GM12873 (cell line): Measurements from ENCODE around the gene BAD.

Source experiments
- TF ChIP-seq, protein P1 (sequence below): IDR thresholded peaks from 2 replicates; pipeline ENCODE4 v1.5.1; 2012; ENCODE audit warnings: low read depth, mild to moderate bottlenecking, moderate library complexity, low read length, control low read depth; ENCODE audit not compliant: insufficient read depth; ENCODE audit errors: missing control alignments

BAD gene

DNA sequence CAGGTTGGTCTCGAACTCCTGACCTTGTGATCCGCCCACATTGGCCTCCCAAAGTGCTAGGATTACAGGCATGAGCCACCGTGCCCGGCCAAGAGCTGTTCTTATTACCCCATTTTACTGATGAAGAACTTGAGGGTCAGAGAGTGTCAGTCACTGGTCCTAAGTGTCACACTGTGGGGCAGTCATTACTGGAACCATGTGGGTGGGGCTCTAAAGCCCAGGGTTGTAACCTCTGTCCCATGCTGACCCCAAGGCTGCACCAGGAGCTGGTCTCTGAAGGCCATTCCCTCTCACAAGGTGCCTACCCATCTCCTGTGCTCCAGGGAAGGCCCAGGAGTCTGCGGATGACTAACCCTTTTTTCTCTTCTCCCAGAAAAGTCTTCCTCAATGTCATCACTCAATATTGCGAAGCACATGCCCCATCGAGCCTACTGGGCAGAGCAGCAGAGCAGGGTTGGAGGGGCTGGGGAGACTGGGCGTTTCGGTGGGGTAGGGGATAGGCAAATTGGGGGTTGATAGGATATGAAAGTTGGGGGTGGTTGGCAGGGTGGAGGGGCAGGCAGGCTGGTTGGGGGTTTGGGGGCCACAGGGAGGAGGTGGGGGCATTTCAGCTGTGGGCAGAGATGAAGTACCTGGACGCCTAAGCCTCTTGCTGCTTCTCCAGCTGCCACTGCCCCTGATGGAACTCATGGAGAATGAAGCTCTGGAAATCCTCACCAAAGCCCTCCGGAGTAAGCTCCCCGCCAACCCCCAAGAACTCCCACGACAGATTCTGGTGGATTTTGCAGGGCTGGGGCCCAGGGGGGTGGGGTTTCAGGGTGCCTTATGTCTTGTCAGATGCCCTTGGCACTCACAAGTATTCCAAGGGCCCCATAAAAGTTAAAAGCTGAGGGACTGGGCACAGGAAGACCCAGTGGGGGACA lies 18.9 kb upstream of the BAD start:
- TF ChIP-seq, protein P1, sequence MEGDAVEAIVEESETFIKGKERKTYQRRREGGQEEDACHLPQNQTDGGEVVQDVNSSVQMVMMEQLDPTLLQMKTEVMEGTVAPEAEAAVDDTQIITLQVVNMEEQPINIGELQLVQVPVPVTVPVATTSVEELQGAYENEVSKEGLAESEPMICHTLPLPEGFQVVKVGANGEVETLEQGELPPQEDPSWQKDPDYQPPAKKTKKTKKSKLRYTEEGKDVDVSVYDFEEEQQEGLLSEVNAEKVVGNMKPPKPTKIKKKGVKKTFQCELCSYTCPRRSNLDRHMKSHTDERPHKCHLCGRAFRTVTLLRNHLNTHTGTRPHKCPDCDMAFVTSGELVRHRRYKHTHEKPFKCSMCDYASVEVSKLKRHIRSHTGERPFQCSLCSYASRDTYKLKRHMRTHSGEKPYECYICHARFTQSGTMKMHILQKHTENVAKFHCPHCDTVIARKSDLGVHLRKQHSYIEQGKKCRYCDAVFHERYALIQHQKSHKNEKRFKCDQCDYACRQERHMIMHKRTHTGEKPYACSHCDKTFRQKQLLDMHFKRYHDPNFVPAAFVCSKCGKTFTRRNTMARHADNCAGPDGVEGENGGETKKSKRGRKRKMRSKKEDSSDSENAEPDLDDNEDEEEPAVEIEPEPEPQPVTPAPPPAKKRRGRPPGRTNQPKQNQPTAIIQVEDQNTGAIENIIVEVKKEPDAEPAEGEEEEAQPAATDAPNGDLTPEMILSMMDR, result no peak

DNA sequence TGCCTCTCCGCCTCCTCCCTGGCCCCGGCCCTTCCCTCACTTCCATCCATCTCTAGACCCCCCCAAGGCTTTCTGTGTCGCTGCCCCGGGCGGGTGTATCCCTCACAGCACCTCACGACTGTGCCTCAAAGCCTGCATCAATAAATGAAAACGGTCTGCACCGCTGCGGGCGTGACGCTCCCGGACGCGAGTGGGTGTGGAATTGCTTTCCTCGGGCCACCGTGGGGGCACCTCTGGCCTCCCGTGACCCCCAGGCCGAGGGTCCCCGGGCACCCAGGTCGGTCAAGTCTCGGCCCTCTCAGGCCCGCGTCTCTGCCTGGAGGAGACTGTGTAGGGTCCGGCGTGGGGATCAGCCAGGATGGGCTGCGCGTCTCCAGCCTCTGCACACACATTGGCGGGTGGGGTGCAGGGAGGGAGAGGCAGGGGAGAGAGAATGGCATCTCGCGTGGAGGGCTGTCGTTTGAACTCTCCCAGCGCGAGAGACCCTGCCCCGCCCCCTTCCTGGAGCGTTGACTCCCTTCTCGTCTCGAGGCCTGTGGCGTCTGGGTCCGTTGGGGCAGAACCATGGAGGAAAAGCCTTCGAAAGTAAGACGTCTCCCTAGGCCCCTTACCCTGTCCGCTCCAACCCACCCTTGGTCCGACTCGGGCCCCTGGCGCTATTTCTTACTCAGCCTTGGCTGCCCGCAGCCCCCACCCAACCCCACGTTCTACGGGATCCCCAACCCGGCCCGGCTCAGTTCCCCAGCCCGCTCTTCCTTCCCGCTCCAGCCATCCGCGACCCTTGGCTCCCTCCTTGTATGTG lies 15.6 kb upstream of the BAD start, which contains the start of gene CATSPERZ:
TSS of gene CATSPERZ (plus strand) at position 512 of the 802 bp plus-strand sequence. CDS start at position 565, 53 bp downstream.
- TF ChIP-seq, protein P1, result no peak

DNA sequence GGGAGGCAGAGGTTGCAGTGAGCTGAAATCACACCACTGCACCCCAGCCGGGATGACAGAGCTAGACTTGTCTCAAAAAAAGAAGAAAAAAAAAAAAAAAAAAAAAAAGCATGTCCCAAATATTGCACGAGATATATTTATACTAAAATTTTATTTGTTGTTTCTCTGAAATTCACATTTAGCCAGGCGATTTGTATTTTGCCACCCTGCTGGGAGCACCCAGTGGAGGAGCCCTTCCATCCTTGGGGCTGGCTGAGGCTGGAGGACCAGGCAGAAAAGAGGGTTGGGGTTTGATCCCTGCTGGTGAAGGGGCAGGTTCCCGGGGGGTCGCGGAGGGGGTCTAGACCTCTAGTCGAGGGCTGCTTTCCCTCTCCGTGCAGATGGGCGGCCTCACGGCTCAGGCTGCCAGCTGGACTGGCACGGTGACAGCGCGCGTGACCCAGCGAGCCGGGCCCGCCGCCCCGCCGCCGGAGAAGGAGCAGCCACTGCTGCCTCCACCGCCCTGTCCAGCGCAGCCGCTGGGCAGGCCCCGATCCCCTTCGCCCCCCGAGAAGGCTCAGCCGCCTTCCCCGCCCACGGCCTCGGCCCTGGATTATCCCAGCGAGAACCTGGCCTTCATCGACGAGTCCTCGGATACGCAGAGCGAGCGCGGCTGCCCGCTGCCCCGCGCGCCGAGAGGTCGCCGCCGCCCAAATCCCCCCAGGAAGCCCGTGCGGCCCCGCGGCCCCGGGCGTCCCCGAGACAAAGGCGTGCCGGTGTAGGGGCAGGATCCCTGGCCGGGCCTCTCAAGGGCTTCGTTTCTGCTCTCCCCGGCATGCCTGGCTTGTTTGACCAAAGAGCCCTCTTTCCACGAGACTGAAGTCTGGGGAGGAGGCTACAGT lies 14.7 kb upstream of the BAD start:
- TF ChIP-seq, protein P1, result no peak

DNA sequence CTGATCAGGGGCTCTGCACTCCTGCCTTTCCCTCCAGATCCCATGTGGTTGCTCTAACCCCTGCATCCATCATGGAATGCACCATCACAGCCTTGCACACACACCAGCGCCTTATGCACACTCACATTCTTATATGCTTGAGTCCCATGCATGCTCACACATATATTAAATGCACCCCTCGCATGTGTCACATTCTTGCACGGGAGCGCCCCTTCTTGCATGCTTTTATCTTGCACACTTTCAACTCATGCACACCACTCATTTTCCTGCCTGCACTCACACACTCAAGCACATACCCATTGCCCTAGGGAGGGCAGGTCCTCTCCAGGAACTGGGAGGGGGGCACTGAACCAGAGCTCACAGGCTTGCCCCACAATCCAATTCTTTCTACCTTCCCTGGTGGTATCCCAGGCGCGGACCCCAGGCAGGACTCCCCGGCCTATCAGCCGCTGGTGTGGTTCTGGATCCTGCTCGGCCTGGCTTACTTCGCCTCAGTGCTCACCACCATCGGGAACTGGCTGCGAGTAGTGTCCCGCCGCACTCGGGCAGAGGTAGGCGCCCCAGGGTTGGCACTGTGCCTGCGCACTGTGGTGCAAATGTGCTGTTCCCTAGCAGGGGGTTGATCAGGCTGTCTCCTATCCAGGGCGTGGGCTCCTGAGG lies 13.4 kb upstream of the BAD start:
- TF ChIP-seq, protein P1, result no peak

DNA sequence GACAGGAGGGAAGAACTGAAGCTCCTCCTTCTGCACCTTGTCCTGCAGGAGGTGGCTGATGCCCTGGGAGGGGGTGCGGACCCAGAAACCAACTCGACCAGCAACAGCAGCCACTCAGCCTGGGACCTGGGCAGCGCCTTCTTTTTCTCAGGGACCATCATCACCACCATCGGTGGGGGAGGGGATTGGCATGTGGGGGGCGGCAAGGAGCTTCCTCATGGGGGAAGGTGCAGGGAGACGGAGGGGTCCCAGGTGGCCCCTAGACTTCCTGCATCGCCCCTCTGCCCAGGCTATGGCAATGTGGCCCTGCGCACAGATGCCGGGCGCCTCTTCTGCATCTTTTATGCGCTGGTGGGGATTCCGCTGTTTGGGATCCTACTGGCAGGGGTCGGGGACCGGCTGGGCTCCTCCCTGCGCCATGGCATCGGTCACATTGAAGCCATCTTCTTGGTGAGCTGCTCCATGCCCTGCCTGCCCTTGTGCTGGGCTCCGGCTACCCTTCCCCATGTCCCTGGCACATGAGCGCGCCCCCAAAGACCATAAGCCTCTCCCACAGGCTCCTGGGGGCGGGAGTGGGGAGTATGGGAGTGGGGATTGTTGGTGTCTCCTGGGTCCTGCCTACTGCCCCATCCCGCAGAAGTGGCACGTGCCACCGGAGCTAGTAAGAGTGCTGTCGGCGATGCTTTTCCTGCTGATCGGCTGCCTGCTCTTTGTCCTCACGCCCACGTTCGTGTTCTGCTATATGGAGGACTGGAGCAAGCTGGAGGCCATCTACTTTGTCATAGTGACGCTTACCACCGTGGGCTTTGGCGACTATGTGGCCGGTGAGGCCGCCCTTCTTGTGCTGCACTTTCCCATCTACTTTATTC lies 12.6 kb upstream of the BAD start:
- TF ChIP-seq, protein P1, result no peak

DNA sequence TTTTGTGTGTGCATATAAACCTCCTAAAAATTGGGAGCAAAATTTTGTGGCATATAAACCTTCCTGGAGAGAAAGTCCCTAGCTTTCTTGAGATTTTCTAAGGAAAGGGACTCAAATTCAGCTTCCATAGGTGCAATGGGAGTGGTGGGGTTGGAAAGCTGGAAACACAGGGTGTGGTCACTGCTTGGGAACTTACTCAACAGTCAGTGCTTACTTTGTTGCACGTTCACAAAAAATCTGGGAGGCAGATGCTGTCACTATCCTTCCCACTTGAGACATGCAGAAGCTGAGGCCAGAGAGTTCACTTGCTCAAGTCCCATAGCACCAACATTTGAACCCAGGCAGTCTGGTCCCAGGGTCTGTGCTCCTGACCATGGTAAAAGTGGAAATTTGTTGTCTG lies 11.8 kb upstream of the BAD start:
- TF ChIP-seq, protein P1, result no peak
